HG03196 (cell line): ENCODE results near the gene RAD51.
"Not testable (repeated sequence)": the region's sequence is repeated elsewhere in the genome, so short reads cannot be mapped to it uniquely, and the experiment has no call there.

Experiments used
- ATAC-seq: cut with Tn5 transposase; IDR thresholded peaks from one replicate; pipeline ENCODE4 v1.9.1; 2021; ENCODE audit not compliant: unreplicated experiment

The RAD51 gene

DNA sequence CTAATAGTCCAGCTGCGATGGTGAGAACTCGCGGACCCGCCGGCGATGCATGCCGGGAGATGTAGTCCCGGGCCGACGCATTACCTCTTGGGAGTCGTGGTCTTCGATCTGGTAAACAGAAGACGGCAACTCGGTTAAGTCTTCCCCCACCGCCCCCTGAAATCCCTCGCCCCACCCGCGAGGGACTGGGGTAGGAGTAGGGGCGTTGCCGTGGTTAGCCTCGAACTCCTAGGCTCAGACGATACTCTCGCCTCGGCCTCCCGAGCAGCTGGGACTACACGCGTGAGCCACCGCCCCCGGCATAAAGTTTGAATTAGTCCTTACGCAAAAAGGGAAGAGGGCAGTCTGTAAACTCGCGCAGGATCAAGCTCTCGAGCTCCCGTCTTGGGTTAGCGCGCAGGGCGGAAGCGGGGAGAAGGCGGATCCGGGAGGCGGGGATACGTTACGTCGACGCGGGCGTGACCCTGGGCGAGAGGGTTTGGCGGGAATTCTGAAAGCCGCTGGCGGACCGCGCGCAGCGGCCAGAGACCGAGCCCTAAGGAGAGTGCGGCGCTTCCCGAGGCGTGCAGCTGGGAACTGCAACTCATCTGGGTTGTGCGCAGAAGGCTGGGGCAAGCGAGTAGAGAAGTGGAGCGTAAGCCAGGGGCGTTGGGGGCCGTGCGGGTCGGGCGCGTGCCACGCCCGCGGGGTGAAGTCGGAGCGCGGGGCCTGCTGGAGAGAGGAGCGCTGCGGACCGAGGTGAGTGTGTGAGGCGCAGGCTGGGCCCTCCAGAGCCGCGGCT lies at the start of gene RAD51:
TSS of gene RAD51 (plus strand) at position 487 of the 781 bp plus-strand sequence. CDS start 3,585 bp downstream, outside the sequence.
- peak; percentile 79 for ATAC-seq

DNA sequence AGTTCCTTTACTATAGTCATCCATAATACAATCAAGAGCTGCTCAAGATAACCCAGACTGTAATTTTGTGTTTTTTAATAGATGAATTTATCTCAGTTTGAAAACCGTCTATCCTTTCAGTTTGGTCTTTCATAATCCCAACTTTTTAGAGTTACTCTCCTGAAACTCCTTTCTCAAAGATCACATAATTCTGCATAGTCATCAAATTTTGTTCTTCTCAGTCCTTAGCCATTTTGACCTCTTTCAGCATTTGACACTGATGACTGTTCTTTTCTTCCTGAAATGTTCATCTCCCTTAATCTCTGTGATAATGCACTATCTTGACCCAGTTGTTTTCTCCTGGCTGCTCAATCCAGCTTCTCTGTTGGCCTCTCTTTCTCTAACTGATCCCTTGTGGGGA lies 47.5 kb upstream of the RAD51 start:
- no peak for ATAC-seq

DNA sequence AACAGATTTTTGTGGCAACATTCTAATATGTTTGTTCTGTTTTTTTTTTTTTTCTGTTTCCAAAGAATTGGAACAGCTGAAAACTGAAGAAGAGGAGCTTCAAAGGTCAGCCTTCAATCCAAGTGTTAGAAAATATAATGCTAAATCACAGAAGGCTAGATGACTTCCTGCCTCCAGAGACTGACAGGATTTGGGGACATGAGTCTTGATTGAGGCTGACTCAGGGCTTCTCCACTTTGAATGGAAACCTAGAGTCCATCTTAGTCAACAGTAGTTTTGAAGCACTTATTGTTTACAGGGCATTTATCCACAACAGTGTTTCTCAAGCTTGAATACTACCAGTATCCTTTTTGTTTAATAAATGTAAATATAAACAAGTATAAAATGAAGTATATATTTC lies 44.5 kb upstream of the RAD51 start:
- ATAC-seq: no peak

DNA sequence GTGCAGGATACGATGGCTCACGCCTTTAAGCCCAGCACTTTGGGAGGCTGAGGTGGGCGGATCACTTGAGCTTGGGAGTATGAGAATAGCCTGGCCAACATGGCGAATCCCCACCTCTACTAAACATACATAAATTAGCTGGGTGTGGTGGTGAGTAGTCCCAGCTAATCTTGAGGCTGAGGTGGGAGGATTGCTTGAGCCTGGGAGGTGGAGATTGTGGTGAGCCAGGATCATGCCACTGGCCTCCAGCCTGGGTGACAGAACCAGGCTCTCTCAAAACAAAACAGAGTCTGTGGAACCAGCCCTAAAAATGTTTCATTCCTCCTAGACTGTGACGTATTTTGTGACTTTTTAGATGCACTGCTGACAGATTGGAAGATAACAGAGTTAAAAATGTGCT lies 34.3 kb upstream of the RAD51 start:
- no peak for ATAC-seq

DNA sequence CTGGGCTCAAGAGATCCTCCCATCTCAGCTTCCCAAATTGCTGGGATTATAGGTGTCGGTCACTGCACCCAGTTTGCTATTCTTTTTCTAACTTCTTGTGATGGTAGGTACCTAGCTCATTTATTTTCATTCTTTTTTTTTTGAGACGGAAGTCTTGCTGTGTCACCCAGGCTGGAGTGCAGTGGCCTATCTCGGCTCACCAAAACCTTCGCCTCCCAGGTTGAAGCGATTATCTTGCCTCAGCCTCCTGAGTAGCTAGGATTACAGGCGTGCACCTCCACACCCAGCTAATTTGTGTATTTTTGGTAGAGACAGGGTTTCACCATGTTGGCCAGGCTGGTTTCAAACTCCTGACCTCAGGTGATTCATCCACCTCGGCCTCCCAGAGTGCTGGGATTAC lies 30.1 kb upstream of the RAD51 start:
- no peak for ATAC-seq

DNA sequence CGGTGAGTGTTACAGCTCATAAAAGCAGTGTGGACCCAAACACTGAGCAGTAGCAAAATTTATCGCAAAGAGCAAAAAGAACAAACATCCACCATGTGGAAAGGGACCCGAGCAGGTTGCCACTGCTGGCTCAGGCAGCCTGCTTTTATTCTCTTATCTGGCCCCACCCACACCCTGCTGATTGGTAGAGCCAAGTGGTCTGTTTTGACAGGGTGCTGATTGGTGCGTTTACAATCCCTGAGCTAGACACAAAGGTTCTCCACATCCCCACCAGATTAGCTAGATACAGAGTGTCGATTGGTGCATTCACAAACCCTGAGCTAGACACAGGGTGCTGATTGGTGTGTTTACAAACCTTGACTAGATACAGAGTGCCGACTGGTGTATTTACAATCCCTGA lies 18.7 kb upstream of the RAD51 start:
- ATAC-seq: not testable (repeated sequence)

DNA sequence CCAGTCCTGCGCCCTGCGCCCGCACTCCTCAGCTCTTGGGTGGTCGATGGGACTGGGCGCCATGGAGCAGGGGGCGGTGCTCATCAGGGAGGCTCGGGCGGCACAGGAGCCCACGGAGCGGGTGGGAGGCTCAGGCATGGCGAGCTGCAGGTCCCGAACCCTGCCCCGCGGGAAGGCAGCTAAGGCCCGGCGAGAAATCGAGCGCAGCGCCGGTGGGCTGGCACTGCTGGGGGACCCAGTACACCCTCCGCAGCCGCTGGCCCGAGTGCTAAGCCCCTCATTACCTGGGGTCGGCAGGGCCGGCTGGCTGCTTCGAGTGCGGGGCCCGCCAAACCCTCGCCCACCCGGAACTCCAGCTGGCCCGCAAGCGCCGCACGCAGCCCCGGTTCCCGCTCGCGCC lies 18.1 kb upstream of the RAD51 start:
- ATAC-seq: not testable (repeated sequence)

DNA sequence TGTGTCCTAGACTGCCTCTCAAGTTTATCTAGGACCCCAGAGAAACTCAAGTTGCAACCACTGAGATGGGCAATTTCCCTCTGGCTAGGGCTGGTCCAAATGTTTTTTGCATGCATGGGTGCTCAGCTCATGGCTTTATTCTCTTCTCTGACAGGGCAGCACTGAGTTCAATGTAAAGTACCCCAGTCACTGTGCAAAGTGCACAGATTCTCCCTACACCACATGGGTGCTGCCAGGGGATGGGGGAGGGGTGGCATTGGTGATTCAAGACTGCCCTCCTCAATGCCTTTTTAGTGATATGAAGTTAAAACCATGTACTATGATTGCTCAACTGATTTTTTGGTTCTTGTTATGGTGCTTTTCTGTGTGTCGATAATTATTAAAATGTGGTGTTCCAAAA lies 14.8 kb upstream of the RAD51 start:
- ATAC-seq: no peak

DNA sequence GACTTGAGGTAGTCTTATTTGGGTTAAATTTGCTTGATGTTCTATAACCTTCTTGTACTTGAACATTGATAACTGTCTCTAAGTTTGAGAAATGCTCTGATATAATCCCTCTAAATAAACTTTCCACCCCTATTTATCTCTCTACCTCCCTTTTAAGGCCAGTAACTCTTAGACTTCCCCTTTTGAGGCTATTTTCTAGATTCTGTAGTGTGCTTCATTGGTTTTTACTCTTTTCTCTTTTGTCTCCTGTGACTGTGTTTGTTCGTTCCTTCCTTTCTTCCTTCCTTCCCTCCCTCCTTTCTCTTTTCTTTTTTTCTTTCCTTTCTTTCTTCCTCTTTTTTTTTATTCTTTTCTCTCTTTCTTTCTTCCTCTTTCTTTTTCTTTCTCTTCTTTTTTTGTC lies 14.0 kb upstream of the RAD51 start:
- not testable (repeated sequence) for ATAC-seq

DNA sequence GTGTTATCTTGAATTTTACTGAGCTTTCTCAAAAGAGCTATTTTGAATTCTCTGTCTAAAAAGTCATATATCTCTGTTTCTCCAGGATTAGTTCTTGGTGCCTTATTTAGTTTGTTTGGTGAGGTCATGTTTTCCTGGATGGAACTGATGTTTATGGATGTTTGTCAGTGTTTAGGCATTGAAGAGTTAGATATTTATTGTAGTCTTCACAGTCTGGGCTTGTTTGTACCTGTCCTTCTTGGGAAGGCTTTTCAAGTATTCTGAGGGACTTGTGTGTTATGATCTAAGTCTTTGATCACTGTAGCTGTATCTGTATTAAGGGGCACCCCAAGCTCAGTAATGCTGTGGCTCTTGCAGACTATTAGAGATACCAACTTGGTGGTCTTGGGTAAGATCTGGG lies 10.6 kb upstream of the RAD51 start:
- ATAC-seq: no peak

DNA sequence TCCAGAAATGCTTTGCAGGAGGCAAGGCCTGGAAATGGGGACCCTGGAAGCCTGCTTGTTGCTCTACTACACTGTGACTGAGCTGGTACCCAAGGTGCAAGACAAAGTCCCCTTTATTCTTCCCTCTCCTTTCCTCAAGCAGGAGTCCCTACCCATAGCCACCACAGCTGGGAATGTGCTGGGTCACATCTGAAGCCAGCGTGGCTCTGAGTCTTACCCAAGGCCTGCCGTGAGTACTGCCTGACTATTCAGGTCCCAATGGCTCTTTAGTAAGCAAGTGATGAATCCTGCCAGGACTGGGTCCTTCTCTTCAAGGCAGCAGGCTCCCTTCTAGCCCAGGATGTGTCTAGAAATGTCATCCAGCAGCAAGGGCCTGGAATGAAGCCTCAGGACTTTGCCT lies 9.6 kb upstream of the RAD51 start:
- ATAC-seq: no peak

DNA sequence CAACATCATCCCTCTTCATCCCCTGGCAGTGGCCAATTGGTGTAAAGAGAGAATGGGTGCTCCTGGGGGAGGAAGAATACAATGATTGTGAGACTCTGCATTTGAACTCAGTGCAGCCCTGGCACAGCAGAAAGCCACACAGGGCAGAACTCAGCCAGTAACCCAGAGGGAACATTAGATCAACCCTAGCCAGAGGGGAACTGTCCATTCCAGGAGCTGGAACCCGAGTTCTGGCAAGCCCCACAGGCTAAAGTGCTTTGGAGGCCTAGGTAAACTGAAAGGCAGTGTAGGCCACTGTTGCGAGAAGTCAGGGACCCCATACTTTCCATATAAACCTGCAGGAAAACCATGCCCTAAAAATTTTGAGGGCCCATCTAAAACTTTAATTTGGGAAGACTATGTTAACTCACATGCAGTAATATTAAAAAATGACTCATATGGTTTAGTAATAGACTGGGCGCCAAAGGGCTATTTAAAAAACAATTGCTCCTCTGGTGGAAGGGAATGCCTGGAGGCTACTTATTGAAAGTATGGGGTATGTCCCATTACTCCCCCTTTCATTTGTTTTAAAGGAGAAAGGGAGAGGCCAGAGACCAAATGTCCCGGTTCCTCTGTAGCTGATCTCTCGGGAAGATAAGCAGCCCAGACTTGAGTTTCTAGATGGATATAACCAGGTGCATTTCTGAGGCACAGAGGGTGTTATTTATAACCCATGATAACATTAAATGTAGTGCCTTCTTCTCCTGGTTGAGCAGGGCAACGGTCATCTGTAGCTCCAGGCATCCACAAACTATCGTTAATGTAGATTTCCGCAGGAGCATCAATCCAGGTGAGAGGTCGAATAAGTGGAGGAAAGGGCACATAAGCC lies 5.8 kb upstream of the RAD51 start:
- ATAC-seq: no peak

DNA sequence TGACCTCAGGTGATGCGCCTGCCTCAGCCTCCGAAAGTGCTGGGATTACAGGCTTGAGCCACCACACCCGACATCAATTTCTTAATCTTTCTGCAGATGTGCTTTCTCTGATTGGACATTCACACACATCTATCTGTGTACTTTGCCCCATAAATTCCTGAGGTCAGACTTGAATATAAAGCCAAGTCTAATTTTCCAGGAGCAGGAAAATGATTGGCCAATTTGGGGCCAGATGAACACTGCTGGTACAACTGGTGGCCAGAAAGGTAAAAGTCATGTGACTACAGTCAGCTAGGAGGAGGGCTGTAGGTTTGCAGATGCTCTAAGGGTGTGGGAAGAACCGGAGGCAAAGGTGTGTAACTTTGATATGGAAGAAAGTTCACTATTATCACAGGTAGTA lies 3.2 kb upstream of the RAD51 start:
- ATAC-seq: no peak

DNA sequence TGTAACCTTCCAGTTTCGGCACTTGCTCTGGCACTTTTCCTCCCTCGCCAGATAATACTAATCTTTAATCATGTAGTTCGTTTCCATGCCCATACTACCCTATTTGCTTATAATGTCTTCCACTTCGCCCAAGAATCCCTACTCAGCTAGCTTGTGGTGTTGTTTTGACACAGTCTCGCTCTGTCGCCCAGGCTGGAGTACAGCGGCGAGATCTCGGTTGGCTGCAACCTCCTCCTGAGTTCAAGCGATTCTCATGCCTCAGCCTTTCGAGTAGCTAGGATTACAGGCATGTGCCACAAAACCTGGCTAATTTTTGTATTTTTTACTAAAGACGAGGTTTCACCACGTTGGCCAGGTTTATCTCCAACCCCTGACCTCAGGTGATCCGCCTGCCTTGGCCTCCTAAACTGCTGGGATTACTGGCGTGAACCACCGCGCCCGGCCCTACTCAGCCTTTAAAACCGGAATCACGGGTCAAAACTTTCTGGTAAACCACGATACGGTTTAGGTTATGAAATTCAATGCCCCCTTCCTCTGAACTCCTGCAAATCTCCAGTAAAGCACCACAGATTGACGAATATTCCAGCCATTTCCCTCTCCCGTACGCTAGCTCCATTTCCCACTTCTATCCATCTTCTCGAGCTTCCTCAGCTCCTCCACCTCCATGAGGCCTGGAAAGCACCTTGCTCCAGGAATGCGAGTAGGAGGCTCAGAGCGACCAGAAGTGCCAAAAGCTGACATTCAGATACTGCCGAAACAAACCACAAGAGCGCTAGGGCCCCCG lies 878 bp upstream of the RAD51 start:
- peak; percentile 19 for ATAC-seq

DNA sequence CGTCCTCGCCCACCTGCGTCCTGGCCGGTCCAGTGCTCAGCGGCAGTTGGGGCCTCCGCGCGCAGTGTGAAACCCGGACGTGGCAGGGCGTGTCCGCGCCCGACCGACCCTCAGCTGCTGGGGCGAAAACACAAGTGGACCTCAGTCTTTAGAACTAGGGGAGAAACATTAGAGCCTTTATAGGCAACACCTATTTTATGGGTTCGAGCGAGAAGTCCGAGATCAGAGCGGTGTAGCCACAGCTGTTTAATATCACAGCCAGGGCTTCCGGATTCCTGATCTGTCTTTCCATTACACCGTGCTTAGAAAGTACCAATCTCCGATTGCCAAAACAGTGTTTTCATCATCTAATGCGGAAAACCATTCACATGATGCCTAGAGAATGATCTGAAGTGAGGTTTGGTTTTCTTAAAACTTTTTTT lies 506 bp downstream of the RAD51 start:
- ATAC-seq: peak; percentile 41

DNA sequence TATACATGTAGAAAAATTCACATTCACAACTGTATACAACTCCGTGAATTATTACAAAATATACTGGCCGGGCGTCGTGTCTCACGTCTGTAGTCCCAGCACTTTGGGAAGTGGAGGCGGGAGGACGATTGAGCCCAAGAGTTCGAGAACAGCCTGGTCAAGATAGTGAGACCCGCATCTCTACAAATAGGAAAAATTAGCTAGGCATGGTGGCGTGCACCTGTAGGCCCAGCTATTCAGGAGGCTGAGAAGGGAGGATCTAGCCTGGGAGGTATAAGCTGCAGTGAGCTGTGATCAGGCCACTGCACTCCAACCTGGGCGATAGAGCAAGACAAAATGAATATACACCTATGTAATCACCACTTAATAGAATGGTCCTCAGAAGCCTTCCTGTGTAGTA lies 1.3 kb downstream of the RAD51 start:
- no peak for ATAC-seq

DNA sequence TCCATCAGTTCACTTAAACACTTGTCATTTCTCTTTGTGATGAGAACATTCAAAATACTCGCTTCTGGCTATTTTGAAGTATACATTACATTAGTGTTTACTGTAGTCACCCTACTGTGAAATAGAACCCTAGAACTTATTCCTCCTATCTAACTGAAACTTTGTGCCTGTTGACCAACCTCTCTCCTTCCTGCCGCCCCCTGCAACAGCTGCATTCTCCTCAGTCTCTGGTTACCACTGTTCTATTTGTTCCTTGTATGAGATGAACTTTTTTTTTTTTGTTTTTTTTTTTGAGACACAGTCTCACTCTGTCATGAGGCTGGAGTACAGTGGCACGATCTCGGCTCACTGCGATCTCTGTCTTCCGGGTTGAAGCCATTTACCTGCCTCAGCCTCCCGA lies 2.9 kb downstream of the RAD51 start:
- no peak for ATAC-seq

DNA sequence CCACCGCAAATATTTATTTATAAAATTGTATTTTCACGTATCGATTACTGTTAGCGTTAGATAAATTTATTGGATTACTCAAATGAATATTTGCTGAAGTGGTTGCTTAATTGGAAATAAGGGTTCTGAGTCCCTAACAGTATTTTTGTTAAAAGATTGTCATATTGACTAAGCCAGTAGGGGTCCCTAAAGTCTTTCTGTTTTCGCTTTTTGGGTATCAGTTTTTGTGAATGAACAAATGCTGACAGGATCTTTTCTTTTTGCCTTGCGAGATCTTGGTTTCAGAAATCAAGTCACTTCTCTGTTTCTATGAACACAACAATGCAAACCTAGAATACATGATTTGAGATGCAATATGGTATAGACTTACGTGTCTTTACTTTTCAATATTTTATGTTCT lies 7.1 kb downstream of the RAD51 start:
- no peak for ATAC-seq

DNA sequence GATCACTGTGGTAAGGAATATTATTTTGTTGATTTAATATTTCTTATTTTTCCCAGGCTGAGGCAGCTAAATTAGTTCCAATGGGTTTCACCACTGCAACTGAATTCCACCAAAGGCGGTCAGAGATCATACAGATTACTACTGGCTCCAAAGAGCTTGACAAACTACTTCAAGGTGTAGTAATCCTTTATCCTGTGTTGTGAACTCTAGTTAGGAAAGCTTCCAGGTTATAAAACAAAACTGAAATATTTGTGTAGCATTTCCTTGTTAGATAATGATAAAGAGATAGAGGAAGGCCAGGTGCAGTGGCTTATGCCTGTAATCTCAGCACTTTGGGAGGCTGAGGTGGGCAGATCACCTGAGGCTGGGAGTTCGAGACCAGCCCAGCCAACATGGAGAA lies 11.1 kb downstream of the RAD51 start:
- no peak for ATAC-seq

DNA sequence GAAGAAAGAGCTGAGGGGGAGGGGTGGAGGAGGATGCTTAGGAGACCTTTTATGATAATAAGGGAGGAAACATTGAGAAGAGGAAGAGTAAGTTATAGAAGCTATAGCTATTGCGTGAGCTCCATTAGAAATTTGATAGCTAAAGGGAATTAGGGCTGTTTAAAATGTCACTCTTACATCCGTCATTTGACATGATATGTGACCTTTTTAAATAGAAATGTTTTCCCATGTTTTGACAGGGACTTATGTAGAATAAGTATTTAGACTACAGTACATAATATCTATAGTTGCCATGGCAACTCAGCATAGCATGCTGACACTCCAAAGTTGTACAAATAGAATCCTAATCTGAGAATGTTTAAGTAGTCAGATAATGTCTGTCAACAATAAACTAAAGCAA lies 19.2 kb downstream of the RAD51 start:
- ATAC-seq: no peak

DNA sequence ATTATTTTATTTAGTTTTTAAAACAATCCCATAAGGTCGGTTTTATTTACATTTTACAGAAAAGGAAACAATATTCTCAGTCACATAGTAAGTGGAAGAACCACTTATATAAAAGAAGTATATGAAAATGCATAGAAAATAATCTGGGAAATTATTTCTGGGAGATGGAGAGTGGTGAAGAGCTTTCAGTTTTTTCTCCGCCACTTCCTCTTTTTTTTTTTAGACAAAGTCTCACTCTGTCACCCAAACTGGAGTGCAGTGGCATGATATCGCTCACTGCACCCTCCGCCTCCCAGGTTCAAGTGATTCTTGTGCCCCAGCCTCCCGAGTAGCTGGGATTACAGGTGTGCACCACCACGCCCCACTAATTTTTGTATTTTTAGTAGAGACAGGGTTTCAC lies 21.2 kb downstream of the RAD51 start:
- ATAC-seq: no peak
